GM12801 (cell line): Measurements from ENCODE around the gene C19orf25.

Experiments
- CTCF ChIP-seq: IDR thresholded peaks from one replicate; pipeline ENCODE4 v1.5.1; 2011; ENCODE audit warnings: control low read depth; ENCODE audit not compliant: insufficient read length; ENCODE audit errors: extremely low read depth

C19orf25 gene

DNA sequence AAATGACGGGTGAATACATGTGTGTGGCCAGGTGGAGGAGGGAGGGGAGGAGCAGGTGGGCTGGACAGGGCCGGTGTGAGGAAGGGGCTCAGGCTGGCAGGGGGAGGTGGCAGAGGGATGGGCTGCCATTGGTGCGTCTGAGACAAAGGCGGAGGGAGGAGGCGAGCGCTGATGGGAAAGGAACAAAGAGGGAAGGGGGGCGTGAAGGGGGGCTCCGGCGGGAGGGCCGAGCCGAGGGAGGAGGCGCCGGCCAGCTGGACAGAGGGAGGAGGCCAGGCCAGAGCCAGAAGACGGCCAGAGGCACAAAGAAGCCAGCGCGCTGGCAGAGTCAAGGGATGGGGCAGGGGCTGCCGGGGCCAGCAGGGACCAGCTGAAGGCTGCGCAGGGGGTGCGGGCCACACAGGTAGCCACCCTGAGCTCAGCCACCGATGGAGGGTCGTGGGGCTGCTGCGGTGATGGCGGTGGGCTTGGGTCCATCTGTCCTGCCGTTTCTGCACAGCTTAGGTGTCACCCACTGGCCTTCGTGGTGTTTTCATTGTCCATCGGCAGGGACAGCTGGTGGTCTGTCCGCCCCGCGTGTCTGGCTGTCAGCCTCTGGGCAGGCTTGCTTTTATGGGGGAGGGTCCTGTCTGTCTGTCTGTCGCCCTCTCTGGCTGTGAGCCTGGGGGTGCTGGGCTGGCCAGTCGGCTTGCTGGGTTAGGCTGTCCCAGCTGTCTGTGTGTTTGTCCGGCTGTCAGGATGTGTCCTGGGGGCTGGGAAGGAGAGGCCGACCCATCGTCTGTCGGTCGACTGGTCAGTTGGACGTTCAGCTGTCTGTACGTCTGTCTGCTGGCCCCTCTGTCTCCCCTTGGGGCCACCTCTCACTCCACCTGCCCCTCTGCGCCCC lies 26.9 kb downstream of the C19orf25 start:
- TF ChIP-seq CTCF: no peak

GRCh38 chr19:1450735-1451731 lies 28.0 kb downstream of the C19orf25 start:
- no peak for TF ChIP-seq CTCF

GRCh38 chr19:1449467-1450442 lies 29.3 kb downstream of the C19orf25 start, which contains the start of gene APC2:
TSS of gene APC2 (plus strand) at chr19:1450121. CDS start at chr19:1453002, 2,881 bp downstream.
- TF ChIP-seq CTCF: no peak

- no peak for TF ChIP-seq CTCF
Observed at GRCh38 chr19:1447944-1448343, 31.1 kb downstream of the C19orf25 start.

- no peak for TF ChIP-seq CTCF
Observed at GRCh38 chr19:1447504-1447903, 31.5 kb downstream of the C19orf25 start.

- TF ChIP-seq CTCF: no peak
Observed at GRCh38 chr19:1446713-1447481, 32.1 kb downstream of the C19orf25 start.
